ENCODE data around the gene ETHE1. TPM values are rescaled to one million over a fixed set of nuclear protein-coding genes. Genes with fewer than 3 reads are reported as not detected.

The ETHE1 gene
- polyA plus RNA-seq, 1 experiment, result 104 TPM

- no peak for DNase-seq (ENCODE audit: low read depth, low spot score)
- no peak for TF ChIP-seq CTCF (IDR thresholded peaks at IDR 0.05; ENCODE audit: low read depth, low read length)
- Histone ChIP-seq H3K9me3 (ENCODE audit: control insufficient read depth, insufficient read depth, low read length) (no peaks in the 10 kb centered on the region; the same call in 1 of the 2 replicates), H3K27me3 (ENCODE audit: control insufficient read depth, insufficient read depth, low read length) (no peaks in the 10 kb centered on the region), H3K27ac (ENCODE audit: low read depth, low read length) (peak overlapping the region; percentile 21), H3K4me3 (ENCODE audit: low read depth, low read length) (no peak overlapping the region)
- ChIA-PET CTCF (interaction anchor here (0.8 to 1.9 kb wide), 2 partner anchors 9 to 45 kb away, joined by 4 to 20 read pairs (median 6); no protein-coding TSS in a partner anchor), POLR2A (no interaction called here)
Measured at GRCh38 chr19:43563816-43564457, 36.9 kb upstream of the ETHE1 start.

GRCh38 chr19:43562698-43563241 is 35.8 kb upstream of the ETHE1 start:
- DNase-seq (ENCODE audit: low read depth, low spot score), result peak; percentile 20
- Histone ChIP-seq H3K4me3 (ENCODE audit: low read depth, low read length) (no peak overlapping the region), H3K27ac (ENCODE audit: low read depth, low read length) (peak overlapping the region; percentile 11), H3K27me3 (ENCODE audit: control insufficient read depth, insufficient read depth, low read length) (no peaks in the 10 kb centered on the region), H3K9me3 (ENCODE audit: control insufficient read depth, insufficient read depth, low read length) (no peaks in the 10 kb centered on the region; the same call in 1 of the 2 replicates)
- ChIA-PET CTCF (interaction anchor here (0.5 kb wide), 1 partner anchor 45 kb away, joined by 3 read pairs; no protein-coding TSS in a partner anchor), POLR2A (no interaction called here)
- TF ChIP-seq CTCF (IDR thresholded peaks at IDR 0.05; ENCODE audit: low read depth, low read length), result no peak

GRCh38 chr19:43562226-43562697 is 35.3 kb upstream of the ETHE1 start:
- H3K27me3 ChIP-seq (ENCODE audit: control insufficient read depth, insufficient read depth, low read length), result no peaks in the 10 kb centered on the region
- CTCF ChIA-PET, result no interaction called here
- POLR2A ChIA-PET, result no interaction called here
- no peak for DNase-seq (ENCODE audit: low read depth, low spot score)
- TF ChIP-seq CTCF (IDR thresholded peaks at IDR 0.05; ENCODE audit: low read depth, low read length), result no peak
- no peaks in the 10 kb centered on the region; the same call in 1 of the 2 replicates for H3K9me3 ChIP-seq (ENCODE audit: control insufficient read depth, insufficient read depth, low read length)
- H3K27ac ChIP-seq (ENCODE audit: low read depth, low read length), result no peak overlapping the region
- no peak overlapping the region for H3K4me3 ChIP-seq (ENCODE audit: low read depth, low read length)

- Histone ChIP-seq H3K27me3 (ENCODE audit: control insufficient read depth, insufficient read depth, low read length) (no peaks in the 10 kb centered on the region), H3K4me3 (ENCODE audit: low read depth, low read length) (no peak overlapping the region), H3K9me3 (ENCODE audit: control insufficient read depth, insufficient read depth, low read length) (no peaks in the 10 kb centered on the region; the same call in 1 of the 2 replicates), H3K27ac (ENCODE audit: low read depth, low read length) (no peak overlapping the region)
- ChIA-PET POLR2A (interaction anchor here (0.7 kb wide), 1 partner anchor 28 kb away, joined by 4 read pairs; no protein-coding TSS in a partner anchor), CTCF (no interaction called here)
- no peak for TF ChIP-seq CTCF (IDR thresholded peaks at IDR 0.05; ENCODE audit: low read depth, low read length)
- no peak for DNase-seq (ENCODE audit: low read depth, low spot score)
Measured at GRCh38 chr19:43561139-43561970, 34.4 kb upstream of the ETHE1 start.

Data from AG04450 (cell line).